Stimulated activated CD8-positive, alpha-beta memory T cell treated with anti-CD3 and anti-CD28 coated beads, Interleukin-12 subunit alpha, Interleukin-12 subunit beta, amount 100 ng/mL, for 4 hours (primary cell): ENCODE measurements around the gene BRD2.
"Not testable (repeated sequence)": the region's sequence is repeated elsewhere in the genome, so short reads cannot be mapped to it uniquely, and the experiment has no call there.

Source experiments
- DNase-seq: peaks from one replicate; pipeline ENCODE4 v3.0.0-alpha.2; 2020; ENCODE audit warnings: low read depth

The BRD2 gene

DNA sequence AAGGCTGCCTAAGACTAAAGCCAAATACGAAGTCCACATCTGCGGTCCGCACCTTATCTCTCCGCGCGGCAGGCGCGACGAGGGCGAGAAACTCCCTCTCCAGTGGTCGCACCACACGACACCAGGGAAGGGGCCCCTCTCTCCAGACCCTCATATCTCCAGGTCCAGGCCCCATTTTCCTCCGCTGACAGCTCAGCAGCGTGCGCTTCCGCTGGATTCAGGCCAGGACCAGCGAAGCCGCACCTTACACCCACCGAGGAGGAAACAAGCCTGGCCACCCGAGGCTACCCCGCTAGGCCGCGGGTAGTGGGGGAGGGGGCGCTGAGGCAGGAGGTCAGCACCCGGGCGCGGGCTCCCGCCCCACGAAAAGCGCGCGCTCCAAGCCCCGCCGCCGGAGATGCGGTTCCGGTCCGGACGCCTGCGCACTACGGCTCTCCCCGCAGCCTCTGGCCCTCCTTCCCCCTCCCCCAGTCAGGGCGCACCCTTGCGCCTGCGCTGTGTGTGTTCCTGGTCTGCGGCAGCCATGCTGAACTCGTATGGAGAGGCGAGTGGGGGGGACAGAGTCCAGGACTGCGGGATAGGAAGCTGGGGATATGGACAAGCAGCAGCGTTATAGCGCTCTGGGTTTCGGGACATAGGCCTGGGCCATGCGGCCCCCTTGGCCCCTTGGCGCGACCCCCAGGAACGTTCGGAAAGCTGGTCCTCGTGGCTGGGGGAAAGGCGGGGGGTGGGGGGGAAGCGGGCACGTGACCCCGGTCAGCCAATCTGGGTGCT is at the start of gene BRD2:
BRD2 (plus strand) TSS at position 502 of the 774 bp plus-strand sequence. CDS start 4,305 bp downstream, outside the sequence.
- DNase-seq = peak; percentile 95

DNA sequence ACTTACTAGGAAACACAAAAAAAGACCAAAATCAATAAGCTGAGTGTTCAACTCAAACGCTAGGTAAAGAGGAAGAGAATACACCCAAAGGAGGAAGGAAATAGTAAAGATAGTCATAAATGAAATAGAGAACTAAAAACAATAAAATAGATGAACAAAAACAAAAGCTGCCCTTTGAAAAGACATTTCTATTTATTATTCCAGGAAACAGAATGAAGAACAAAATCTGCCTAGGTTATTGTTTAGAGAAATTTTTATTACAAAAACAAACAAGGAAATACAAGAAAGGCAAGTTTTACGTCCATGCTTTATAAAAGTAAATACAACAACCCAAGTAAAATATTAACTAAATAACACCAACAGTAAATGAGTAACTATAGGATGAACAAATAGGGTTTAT is 47.7 kb upstream of the BRD2 start:
- DNase-seq = no peak

DNA sequence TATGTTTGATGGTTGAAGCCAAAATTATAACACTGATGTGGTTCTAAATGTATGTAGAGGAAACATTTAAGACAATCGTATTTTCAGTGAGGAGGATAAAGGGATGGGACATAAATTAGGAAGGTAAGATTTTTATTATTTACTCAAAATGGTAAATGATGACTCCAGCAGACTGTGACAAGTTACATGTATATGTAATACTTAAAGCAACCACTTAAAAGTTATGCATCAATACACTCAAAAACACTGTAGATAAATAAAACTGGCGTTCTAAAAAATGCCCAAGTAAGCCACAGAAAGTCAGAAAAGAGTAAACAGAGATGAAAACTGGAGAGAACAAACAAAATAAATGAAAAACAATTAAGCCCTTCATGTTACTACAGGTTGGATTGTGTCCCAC is 46.3 kb upstream of the BRD2 start:
- DNase-seq = no peak

DNA sequence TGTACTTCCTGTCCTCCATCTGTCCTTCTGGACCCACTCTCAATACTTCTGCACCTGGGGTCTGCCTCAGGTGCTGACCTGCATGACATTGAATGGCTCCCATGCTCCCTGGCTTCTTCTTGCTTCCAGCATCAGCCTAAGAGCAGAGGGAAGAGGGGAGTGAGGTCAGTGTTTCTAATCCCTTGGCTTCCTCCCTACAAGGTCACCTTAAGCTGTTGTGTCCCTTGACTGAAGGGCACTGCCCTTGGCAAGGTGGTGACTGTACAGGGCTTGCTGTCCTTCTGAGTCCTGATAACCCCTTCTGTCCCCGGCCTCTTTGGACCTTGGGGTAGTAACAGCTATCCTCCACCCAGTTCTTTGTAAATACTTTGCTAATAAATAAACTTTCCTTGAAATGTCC is 37.2 kb upstream of the BRD2 start:
- no peak for DNase-seq

DNA sequence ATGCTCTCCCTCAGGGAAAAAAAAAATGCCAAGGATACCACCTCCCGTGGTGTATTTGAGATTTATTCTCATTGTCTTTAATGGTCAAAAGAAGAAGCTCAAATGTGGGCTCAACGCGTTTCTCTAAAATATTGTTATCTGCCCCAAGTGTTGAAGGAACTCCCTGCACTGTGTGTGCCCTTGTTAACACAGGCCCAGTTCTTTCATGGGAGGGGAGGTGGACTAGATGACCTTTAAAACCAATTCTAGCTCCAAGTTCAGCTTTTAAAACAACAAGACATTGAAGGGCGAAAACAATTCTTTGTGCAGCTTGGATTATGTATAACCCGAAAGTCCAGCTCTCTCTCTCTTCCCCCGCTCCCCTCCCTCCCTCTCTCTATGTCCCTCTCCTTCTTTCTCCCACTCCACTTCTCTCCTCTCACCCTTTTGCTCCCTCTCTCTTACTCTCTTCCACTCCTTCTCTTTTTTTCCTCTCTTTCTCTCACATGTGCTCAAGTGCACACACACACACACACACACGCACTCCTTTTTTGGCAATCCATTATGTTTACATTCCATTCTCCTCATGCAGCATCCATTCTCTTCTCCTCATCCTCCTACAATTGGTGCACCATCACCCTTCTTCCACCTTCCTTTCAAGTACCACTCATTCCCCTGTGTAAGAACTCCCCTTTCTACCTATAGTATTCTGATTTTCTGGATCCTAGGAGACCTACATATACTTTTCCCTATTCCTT is 36.1 kb upstream of the BRD2 start:
- no peak for DNase-seq

DNA sequence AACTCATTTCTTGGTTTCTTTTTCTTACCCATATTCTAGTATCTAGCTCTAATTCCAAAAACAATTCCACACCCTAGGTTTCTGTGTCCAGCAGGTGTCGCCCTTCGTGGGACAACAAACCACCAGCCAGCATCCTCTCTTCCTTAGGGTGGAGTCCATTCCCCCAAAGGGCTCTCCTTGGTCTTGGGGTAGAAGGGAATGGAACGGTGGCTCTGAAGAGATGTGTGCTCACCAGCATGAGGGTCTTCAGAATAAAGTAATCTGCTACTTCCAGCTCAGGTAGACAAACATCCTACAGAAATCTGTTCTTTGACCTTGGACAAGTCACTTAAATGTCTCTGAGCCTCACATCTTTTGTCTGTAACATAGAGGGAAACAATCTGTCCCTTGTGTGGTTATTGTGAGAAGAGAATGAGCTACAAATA is 34.7 kb upstream of the BRD2 start:
- DNase-seq = peak; percentile 51

DNA sequence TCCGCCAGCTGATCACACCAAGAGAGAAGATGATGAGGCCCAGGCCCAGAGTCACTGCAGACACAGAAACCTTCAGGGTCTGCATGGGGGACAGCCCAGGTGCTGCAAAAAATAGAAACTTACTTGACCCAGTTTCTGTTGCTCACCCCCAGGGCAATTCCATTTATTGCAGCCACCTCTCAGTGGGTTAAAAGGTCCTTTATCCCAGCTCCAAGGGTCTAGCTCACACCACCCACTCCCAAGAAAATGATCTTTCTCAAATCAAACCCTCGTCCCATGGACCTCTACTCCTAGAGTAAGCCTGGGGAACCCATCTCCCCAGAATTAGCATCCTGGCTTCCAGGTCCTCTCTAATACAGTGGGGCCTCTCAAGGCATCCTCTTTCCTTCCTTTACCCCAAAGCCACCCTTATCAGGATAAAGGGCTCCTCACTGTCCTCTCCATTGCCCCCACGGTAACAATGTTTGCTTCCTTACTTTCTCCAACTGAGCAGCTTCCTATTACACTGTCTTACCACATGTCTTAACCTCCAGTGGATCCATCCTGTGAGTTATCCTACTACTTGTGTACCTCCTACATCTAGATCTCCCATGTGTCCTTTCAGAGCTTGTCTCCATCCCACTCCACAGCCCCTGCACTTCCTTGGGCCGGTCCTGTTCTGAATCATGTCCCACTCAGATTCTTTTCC is 32.7 kb upstream of the BRD2 start:
- no peak for DNase-seq

DNA sequence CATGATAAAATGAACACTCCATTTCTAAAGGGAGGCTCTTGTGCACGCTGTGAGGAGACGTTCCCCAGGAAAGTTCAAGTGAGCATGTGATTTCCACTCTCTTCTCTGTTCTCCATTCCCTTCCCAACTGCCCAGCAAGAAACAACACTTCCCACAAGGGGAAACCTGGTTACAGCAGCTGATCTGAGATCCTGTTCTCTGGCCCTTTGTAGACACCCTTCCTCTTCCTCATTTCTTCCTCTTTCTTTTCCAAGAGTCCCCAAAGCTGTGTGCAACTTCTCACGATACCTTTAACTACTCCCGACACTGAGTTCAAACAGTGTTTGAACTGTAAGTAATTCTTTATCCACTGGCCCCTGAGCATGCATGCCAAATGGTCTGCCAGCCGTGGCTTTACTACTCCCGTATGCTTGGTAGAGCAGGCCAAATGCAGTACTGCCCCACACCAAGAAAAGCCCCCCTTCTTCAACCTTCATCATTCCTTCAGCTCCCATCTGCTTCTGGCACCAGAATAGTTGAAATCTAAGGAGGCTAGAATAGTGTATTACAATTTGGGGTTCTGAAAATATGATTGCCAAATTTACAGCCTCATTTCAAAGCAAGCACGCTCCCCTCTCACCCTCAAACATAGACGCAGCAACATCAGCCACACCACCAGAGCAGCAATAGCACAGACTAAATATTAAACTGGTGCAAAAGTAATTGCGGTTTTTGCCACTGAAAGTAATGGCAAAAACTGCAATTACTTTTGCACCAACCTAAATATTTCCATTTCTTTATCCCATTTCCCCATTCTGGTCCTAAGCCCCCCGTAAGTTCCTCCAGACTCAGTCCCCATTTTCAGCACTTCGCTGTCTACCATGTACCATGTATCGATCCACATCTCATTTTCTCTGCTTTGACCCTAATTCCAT is 31.9 kb upstream of the BRD2 start:
- DNase-seq = no peak

DNA sequence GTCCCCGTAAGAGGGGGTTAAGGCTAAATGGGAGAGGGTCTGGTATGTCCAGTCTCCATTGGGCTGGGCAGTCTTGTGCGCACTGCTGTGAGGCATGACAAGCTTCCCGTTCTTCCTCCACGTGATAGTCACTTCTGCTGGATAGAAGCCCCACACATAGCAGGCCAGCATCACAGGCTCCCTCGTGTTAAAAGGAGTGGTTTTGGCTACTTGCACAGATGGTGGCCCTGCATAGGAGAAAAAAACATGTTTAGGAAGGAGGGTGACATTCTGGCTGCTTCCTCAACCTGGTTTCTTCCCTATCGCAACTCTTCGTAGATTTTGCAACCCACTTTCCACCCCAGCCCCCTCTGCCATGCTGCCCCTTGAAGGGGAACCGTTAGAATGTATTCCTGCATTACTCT is 31.2 kb upstream of the BRD2 start:
- DNase-seq = no peak

DNA sequence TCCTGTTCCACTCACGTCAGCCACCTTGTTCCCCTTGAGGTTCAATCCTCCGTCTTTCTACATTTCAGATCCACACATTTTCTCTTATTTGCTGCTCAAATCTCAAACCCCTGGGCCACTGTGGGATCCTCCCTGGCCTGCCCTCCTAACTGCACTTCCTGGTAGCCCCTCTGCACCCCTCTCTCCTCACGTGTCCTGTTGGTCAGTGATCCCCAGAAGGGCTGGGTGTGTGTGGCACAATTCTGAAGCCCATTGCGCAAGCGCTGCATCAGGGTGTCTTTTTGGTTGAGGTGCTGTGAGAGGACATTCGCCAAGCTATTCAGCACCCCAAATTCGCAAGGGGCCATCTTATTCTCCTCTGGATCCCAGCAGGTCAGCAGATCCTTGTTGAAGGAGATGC is 29.9 kb upstream of the BRD2 start:
- DNase-seq = no peak

DNA sequence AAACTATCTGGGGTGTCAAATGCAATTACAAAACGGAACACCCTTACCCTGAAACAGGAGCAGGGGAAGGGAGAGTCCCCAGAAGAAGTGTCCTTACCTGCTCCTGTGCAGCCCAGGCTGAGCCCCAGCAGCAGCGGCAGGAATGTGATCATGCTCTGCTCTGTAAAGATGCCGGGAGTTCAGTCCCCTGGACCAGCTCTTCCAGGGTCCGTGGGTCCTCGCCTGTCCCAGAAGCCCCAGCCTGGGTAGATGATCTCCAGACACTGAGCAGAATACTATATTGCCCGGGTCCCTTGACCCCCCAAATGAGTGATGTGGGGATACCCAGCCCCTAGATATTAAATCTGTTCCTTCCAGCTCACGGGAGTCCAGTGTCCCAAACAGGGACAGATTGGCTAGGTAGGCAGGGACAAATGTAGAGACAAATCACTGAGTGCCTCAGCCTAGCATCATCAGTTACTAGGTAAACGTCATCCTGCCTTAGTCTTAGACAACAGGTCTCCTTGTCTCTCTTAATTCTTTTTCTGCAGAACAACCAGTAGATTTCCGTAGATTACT is 27.7 kb upstream of the BRD2 start, which contains the start of gene HLA-DMB:
HLA-DMB (minus strand) TSS at position 373 of the 558 bp plus-strand sequence; CDS start at position 152, 221 bp downstream.
- no peak for DNase-seq

DNA sequence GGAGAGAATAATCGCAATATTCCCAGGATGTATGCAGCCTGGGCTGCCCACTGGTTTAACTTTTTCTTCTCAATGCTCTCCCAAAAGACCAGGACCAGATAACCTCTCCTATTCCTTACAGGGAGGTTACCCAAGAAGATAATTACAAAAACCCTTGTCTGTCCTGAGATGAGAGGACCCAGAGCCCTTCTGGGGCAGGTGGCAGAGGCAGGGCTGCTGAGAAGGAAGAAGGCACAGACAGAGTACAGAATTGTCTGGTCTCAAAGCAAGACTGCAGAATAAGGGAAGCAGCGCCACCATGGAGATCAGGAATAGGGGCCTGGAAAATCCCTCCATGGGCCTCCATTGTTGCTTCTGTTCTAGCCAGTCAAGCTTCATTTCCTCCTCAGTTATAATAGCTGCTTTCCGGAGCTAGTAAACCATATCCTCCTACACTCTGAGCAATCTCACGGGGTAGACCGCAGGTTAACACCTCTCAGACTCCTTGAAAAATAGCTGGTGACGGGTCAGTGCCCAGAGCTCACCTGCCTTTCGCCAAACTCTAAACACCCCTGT is 27.1 kb upstream of the BRD2 start:
- peak; percentile 21 for DNase-seq

DNA sequence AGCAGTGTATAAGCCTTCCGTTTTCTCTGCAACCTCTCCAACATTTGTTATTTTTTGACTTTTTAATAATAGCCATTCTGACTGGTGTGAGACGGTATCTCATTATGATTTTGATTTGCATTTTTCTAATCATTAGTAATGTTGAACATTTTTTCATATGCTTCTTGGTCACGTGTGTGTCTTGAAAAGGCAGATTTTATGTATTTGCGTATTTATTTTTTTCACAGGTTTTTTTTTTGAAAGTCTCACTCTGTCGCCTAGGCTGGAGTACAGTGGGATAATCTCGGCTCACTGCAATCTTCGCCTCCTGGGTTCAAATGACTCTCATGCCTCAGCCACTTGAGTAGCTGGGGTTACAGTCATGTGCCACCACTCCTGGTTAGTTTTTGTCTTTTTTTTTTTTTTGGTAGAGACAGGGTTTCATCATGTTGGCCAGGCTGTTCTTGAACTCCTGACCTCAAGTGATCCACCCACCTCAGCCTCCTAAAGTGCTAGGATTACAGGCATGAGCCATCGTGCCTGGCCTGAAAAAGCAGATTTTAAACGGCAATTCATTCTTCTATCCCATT is 25.8 kb upstream of the BRD2 start:
- not testable (repeated sequence) for DNase-seq

DNA sequence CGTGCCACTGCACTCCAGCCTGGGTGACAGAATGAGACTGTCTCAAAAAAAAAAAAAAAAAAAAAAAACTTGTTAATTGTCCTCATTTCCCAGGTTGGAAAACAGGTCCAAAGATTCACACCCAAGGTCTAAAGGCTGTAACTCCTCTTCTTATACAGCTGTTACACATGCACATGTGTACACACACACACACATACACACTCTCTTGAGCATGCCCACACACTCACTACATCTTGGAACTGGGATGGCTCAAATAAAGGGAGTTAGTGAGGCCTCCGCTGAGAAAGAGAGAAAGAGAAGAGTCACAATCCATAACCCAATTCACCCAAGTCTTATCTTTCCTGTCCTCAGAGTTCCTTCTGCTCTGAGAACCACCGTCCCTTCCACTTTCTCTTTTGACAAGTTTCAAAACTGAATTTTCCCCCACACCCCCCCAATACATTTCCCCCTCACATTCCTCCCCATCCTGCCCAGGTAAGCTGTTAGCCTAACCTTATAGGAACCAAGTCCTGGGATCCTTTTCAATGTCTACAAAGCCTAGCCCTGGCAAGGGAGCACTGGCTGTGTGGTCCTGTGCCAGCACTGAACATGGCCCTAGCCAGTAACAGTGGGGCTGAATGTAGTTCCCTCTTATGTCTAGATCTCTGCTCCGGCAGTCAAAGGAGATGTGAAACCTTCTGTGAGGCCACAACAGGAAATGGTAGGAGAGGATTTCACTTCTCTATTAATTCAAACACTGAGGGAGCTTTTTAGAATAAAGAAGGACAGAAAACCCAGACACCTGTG is 24.3 kb upstream of the BRD2 start:
- no peak for DNase-seq

DNA sequence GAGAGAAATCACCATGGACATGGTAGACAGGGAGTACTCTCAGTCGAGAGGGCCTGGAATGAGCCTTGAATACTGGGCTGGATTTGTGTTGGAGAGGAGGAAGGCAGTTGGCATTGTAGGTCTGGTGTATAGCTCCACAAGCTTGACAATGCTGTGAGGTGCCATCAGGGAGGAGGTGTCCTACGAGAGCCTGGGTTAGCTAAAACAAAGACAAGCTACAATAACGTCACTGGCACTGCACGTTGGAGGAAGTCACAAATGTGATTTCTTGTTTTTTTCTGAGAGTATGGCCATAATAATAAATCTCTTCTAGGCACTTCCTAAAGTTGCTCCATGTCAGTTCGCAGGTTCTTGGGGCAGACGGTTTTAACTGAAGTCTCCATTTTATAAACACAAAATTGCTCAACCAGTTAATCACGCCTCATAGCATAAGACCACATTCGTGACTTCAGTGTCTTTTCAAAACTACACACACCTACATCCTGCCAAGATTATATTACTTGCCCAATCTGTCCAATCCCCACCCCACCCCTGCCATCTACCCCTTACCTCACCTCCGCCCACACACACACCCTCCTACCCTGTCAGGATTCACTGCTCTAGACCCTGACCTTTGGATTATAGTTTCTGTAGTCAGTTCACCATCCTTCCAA is 23.2 kb upstream of the BRD2 start:
- DNase-seq = peak; percentile 31

DNA sequence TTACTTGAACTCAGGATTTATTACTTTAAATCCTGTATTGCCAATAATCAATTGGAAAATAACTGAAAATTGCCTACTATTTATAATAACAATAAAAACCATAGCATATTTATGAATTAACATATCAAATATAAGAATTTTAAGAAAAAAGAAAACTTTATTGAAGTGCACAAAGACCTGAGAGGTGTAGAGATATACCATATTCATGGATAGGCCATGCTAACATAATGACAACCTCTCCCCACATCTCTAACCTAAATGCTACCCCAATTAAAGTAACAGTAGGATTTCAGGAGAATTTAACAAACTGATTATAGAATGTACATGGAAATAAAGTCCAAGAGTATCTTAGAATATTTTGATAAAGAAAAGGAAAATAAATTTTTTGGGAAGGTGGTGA is 22.4 kb upstream of the BRD2 start:
- DNase-seq = no peak

DNA sequence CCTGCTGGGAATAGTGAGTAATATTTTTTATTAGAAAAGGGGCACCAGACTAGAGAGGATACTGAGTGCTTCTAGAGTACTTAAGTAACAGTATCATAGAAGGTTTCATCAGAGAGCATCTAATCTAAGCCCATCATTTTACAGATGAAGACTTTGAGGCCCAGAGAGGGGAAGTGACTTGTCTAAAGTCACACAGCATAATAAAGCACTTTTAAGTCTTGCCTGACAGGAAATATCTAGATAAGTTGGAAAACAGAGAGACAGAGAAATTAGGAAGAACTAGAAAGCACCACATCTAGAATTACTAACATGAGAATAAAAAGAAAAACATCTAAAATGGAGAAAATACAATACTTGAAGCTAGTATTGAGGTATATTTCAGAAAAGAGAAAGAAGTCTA is 21.5 kb upstream of the BRD2 start:
- DNase-seq = no peak

DNA sequence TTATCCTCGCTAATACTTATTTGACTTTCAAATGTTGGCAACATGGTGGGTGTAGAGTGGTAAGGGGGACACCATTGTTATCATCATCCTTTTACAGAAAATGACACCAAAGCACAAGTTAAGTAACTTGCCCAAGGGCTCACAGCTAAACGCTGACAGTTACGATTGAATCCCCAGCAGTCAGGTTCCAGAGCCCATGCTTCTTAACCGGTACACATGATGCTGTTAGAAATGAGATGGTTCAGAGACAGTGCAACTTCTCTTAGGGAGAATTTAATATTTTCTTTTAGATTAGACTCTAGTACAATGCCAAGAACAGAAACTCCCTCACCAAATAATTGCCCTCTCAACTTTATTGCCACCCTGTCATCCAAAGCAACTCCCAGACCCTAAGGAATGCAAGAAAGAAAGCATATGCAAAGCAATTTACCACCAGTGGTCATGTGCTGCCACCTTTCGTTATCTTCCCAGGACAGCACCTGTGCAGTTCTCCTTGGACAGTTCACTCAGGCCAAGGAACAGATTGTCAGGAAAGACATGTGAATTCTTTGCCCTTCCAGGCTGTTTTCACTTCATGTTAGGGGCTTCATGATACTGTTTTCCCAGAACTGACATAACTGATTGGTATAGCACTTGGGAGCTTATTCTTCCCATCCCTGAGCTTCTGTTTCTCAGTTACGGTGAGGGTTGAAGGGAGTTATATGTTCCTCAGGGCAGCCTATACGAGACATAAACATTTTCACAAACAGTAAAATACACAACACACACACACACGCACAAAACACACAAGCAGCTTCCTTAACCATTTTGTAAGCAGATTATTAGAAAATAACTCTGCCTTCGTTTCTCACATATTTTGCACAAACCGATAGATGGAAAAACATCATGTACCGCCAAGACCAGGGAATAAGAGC is 20.6 kb upstream of the BRD2 start:
- no peak for DNase-seq
